Glutamatergic neuron (in vitro differentiated cells): Measurements from ENCODE around the gene MATN4. TPM values are rescaled to one million over a fixed set of nuclear protein-coding genes. Genes with fewer than 3 reads are reported as not detected.

Experiments
- DNase-seq: peaks from one replicate; pipeline ENCODE4 v3.0.0; 2022
- H3K27ac Mint-ChIP-seq: one replicate; pipeline ENCODE4 v1.8.0; 2020; ENCODE audit warnings: mild to moderate bottlenecking, mixed read lengths, inconsistent platforms; ENCODE audit not compliant: unreplicated experiment
- H3K27me3 Mint-ChIP-seq: one replicate; pipeline ENCODE4 v1.8.0; 2020; ENCODE audit warnings: mild to moderate bottlenecking, moderate library complexity, mixed read lengths, inconsistent platforms; ENCODE audit not compliant: unreplicated experiment
- H3K36me3 Mint-ChIP-seq: one replicate; pipeline ENCODE4 v1.8.0; 2020; ENCODE audit warnings: mild to moderate bottlenecking, mixed read lengths, inconsistent platforms; ENCODE audit not compliant: unreplicated experiment
- H3K4me1 Mint-ChIP-seq: one replicate; pipeline ENCODE4 v1.8.0; 2020; ENCODE audit warnings: mild to moderate bottlenecking, low read depth, mixed read lengths, inconsistent platforms; ENCODE audit not compliant: unreplicated experiment
- H3K4me3 Mint-ChIP-seq: one replicate; pipeline ENCODE4 v1.8.0; 2020; ENCODE audit warnings: mild to moderate bottlenecking, mixed read lengths, inconsistent platforms; ENCODE audit not compliant: unreplicated experiment
- H3K9me3 Mint-ChIP-seq: one replicate; pipeline ENCODE4 v1.8.0; 2020; ENCODE audit warnings: mild to moderate bottlenecking, moderate library complexity, mixed read lengths, inconsistent platforms; ENCODE audit not compliant: unreplicated experiment
- CTCF ChIP-seq: fragments of 200-600 bp; sonication (generic); IDR thresholded peaks from one replicate; pipeline ENCODE4 v1.5.0; 2021; ENCODE audit not compliant: partially characterized antibody, unreplicated experiment
- total RNA-seq: library from RNA; stranded (reverse); fragmentation: NEBNext Ultra II Directional; extraction: Animal tissue kit (Norgen Biotek cat#: 25700); gene quantifications from one replicate; pipeline ENCODE4 v1.2.1, GENCODE V29; 2021; ENCODE audit not compliant: unreplicated experiment

Gene MATN4
- total RNA-seq, 1 donor from 2014 or later = not detected

GRCh38 chr20:45303586-45304463, 4.3 kb downstream of the MATN4 start:
- no peak overlapping the region for H3K4me3 Mint-ChIP-seq
- H3K9me3 Mint-ChIP-seq = peaks cover 3% of the 10 kb centered on the region
- H3K4me1 Mint-ChIP-seq = peaks cover 2% of the 10 kb centered on the region
- H3K36me3 Mint-ChIP-seq = peaks cover 8% of the 10 kb centered on the region
- DNase-seq = no peak
- peaks cover 12% of the 10 kb centered on the region for H3K27me3 Mint-ChIP-seq
- TF ChIP-seq CTCF = no peak
- H3K27ac Mint-ChIP-seq = no peak overlapping the region

DNA sequence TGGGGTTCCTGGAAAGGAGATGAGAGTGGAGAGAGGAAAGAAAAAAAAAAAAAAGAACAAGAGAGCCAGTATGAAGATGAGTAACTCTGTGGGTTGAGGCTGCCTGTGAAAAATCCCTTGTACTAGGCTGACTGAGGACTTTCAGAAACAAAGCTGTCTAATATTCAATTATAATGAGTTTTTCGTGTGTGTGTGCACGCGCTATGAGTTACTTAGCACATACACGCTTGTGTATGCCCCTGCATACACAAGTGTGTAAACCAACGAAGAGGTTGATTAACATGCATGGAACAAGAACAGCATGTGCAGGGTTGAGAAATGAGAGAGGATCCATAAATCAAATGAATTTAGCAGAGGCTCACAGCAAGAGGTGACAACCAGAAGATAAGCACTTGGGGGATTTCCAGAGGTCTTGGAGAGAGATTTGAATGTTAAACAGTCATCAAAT, 6.3 kb downstream of the MATN4 start:
- peaks cover 2% of the 10 kb centered on the region for H3K4me1 Mint-ChIP-seq
- no peak overlapping the region for H3K27ac Mint-ChIP-seq
- no peak overlapping the region for H3K4me3 Mint-ChIP-seq
- peaks cover 3% of the 10 kb centered on the region for H3K9me3 Mint-ChIP-seq
- no peak for TF ChIP-seq CTCF
- no peak for DNase-seq
- H3K27me3 Mint-ChIP-seq = peaks cover 12% of the 10 kb centered on the region
- peaks cover 8% of the 10 kb centered on the region for H3K36me3 Mint-ChIP-seq

DNA sequence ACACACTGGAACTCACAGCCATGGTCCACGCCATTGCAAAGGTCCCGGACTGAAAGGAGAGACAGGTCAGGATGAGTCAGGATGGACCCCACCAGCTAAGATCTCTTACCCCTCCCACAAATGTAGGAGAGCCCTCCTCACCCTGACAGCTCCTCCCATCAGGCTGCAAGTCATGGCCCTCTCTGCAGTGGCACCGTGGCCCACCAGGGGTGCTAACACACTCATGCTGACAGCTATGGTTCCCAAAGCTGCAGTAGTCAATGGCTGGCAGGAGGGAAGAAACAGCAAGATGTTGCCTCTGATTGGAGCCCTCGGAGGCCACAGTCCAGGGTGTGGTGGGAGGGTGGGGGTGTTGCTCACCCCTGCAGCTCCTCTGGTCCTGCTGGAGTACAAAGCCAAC, 7.1 kb downstream of the MATN4 start:
- Mint-ChIP-seq H3K4me1 (peaks cover 2% of the 10 kb centered on the region), H3K27ac (no peak overlapping the region), H3K27me3 (peaks cover 12% of the 10 kb centered on the region), H3K9me3 (peaks cover 3% of the 10 kb centered on the region), H3K4me3 (no peak overlapping the region), H3K36me3 (peaks cover 8% of the 10 kb centered on the region)
- DNase-seq = peak; percentile 79
- TF ChIP-seq CTCF = peak; percentile 61

GRCh38 chr20:45299786-45300185, 8.3 kb downstream of the MATN4 start:
- DNase-seq = no peak
- Mint-ChIP-seq H3K27ac (no peak overlapping the region), H3K36me3 (peaks cover 12% of the 10 kb centered on the region), H3K4me1 (peaks cover 2% of the 10 kb centered on the region), H3K27me3 (peaks cover 9% of the 10 kb centered on the region), H3K4me3 (no peak overlapping the region), H3K9me3 (peaks cover 7% of the 10 kb centered on the region)
- TF ChIP-seq CTCF = no peak
